Esophagus squamous epithelium (tissue), 5 donors: ENCODE measurements around the gene STK32C. TPM values are rescaled to one million over a fixed set of nuclear protein-coding genes. Genes with fewer than 3 reads are reported as not detected.

Source experiments
- DNase-seq: peaks from one replicate; lab custom pipeline; 2025; lab: John Stamatoyannopoulos, UW
- H3K27ac ChIP-seq, 4 donors: fragments of 200-600 bp; sonication (generic); one replicate each; pipeline ENCODE4 v1.5.1; 2016 to 2019; ENCODE audit warnings: mild to moderate bottlenecking in 1 of 4
- H3K27me3 ChIP-seq, 4 donors: fragments of 200-600 bp; sonication (generic); 1 replicate in 3 of 4; 2 replicates in 1 of 4; pipeline versions ENCODE4 v1.5.1 to v1.6.0; 2017 to 2021; ENCODE audit warnings: antibody characterized with exemption in 1 of 4
- H3K36me3 ChIP-seq, 3 donors: fragments of 200-600 bp; sonication (generic); one replicate each; pipeline ENCODE4 v1.5.1; 2016 to 2019
- H3K4me1 ChIP-seq, 3 donors: fragments of 200-600 bp; sonication (generic); one replicate each; pipeline ENCODE4 v1.5.1; 2017 to 2019
- H3K4me3 ChIP-seq, 4 donors: fragments of 200-600 bp; sonication (generic); 1 replicate in 3 of 4; 2 replicates in 1 of 4; pipeline ENCODE4 v1.5.1; 2016 to 2019; ENCODE audit warnings: mild to moderate bottlenecking in 2 of 4, moderate library complexity in 1 of 4
- H3K9me3 ChIP-seq, 3 donors: fragments of 200-600 bp; sonication (generic); one replicate each; pipeline ENCODE4 v1.5.1; 2016 to 2019
- CTCF ChIP-seq, 6 experiments: fragments of 450-650 bp in 4 of 6; fragments of 200-600 bp in 2 of 6; sonication (generic) in 2 of 6; IDR thresholded peaks; one replicate each; pipeline ENCODE4 v1.5.1; 2016 to 2019; ENCODE audit warnings: antibody characterized with exemption in 6 of 6, mild to moderate bottlenecking in 4 of 6, moderate library complexity in 4 of 6
- POLR2A ChIP-seq, 4 donors: fragments of 450-650 bp; IDR thresholded peaks; one replicate each; pipeline ENCODE4 v1.6.1; 2017; ENCODE audit warnings: antibody characterized with exemption in 4 of 4, mild to moderate bottlenecking in 4 of 4, moderate library complexity in 3 of 4
- WGBS, 2 donors: methylation state at CpG; one replicate each; pipeline ENCODE4 v1.1.5; 2018; 5-methylcytosine and 5-hydroxymethylcytosine counted together
- intact Hi-C: fragments of 100-400 bp; cut with DNase I; formaldehyde crosslinking; loops from one replicate; pipeline ENCODE4 v1.15.0; 2022
- total RNA-seq, 4 donors: library from RNA; depleted of rRNA; stranded (reverse); fragments of >200 nt; gene quantifications; one replicate each; pipeline ENCODE4 v1.1.0, GENCODE V29; 2016
- donor health status: DM: yes; HTN: yes; CAD: no.

Gene STK32C
- total RNA-seq, 4 donors from 2014 or later: 2.3 to 5.5 (median 2.6) TPM

- no peak overlapping the region for H3K4me3 ChIP-seq
- intact Hi-C loops: no loop called here
- no peak for TF ChIP-seq POLR2A (IDR thresholded peaks at IDR 0.05)
- TF ChIP-seq CTCF (IDR thresholded peaks at IDR 0.05): no peak
- 40% methylated on average over 1 of the region's 5 CpGs; no CpG with 5 or more reads in 1 of the 2 donors for WGBS, 2 donors
- no peaks in the 10 kb centered on the region for H3K27me3 ChIP-seq
- no peaks in the 10 kb centered on the region for H3K9me3 ChIP-seq
- no peak for DNase-seq
- H3K27ac ChIP-seq: no peak overlapping the region
- no peaks in the 10 kb centered on the region for H3K36me3 ChIP-seq
- no peaks in the 10 kb centered on the region for H3K4me1 ChIP-seq
Measured at GRCh38 chr10:132256866-132257265, 50.9 kb downstream of the STK32C start.

- no peaks in the 10 kb centered on the region for H3K9me3 ChIP-seq
- no peak overlapping the region for H3K4me3 ChIP-seq
- no peak for TF ChIP-seq CTCF (IDR thresholded peaks at IDR 0.05)
- no peak for TF ChIP-seq POLR2A (IDR thresholded peaks at IDR 0.05)
- DNase-seq: no peak
- H3K4me1 ChIP-seq: no peaks in the 10 kb centered on the region
- WGBS, 2 donors: 73 to 85% methylated on average over 7 to 8 of the region's 23 CpGs
- H3K27me3 ChIP-seq: no peaks in the 10 kb centered on the region
- intact Hi-C loops: no loop called here
- no peaks in the 10 kb centered on the region for H3K36me3 ChIP-seq
- no peak overlapping the region for H3K27ac ChIP-seq
Measured at GRCh38 chr10:132255489-132256344, 52.0 kb downstream of the STK32C start.

GRCh38 chr10:132254841-132255240 lies 52.9 kb downstream of the STK32C start:
- Histone ChIP-seq H3K27me3 (no peaks in the 10 kb centered on the region), H3K4me1 (no peaks in the 10 kb centered on the region), H3K9me3 (no peaks in the 10 kb centered on the region), H3K36me3 (no peaks in the 10 kb centered on the region), H3K27ac (no peak overlapping the region), H3K4me3 (no peak overlapping the region)
- intact Hi-C loops: no loop called here
- no peak for TF ChIP-seq POLR2A (IDR thresholded peaks at IDR 0.05)
- 73 to 76% methylated on average over 8 to 9 of the region's 14 CpGs for WGBS, 2 donors
- no peak for DNase-seq

GRCh38 chr10:132253092-132253687 lies 54.6 kb downstream of the STK32C start:
- Histone ChIP-seq H3K9me3 (no peaks in the 10 kb centered on the region), H3K4me1 (peaks cover 0 to 7% (median 0%) of the 10 kb centered on the region in 3 donors), H3K27me3 (no peaks in the 10 kb centered on the region), H3K4me3 (no peak overlapping the region), H3K36me3 (no peaks in the 10 kb centered on the region), H3K27ac (no peak overlapping the region)
- TF ChIP-seq CTCF (IDR thresholded peaks at IDR 0.05): no peak
- no peak for TF ChIP-seq POLR2A (IDR thresholded peaks at IDR 0.05)
- 42 to 58% methylated on average over 17 to 18 of the region's 19 CpGs for WGBS, 2 donors
- intact Hi-C loops: no loop called here
- no peak for DNase-seq

GRCh38 chr10:132252412-132252811 lies 55.3 kb downstream of the STK32C start:
- 91 to 99% methylated on average over 7 to 10 of the region's 17 CpGs for WGBS, 2 donors
- intact Hi-C loops: no loop called here
- no peaks in the 10 kb centered on the region for H3K27me3 ChIP-seq
- TF ChIP-seq CTCF (IDR thresholded peaks at IDR 0.05) (no peak), POLR2A (IDR thresholded peaks at IDR 0.05) (no peak)
- peaks cover 0 to 7% (median 0%) of the 10 kb centered on the region in 3 donors for H3K4me1 ChIP-seq
- DNase-seq: no peak
- no peak overlapping the region for H3K27ac ChIP-seq
- H3K4me3 ChIP-seq: no peak overlapping the region
- no peaks in the 10 kb centered on the region for H3K36me3 ChIP-seq
- no peaks in the 10 kb centered on the region for H3K9me3 ChIP-seq
